GM23338 (cell line): ENCODE measurements around the gene GALNT5. TPM values are rescaled to one million over a fixed set of nuclear protein-coding genes. Genes with fewer than 3 reads are reported as not detected.

Experiments
- ATAC-seq: fragments of 200-7000 bp; cut with Tn5 transposase; 3 replicates; pipeline ENCODE4 v1.9.1; 2020
- DNase-seq: peaks from one replicate; pipeline ENCODE4 v3.0.0-alpha.2; 2015; ENCODE audit warnings: low spot score
- H2AFZ ChIP-seq: fragments of 200-600 bp; sonication (generic); 2 replicates; pipeline ENCODE4 v1.8.0; 2016; ENCODE audit warnings: antibody characterized with exemption, mild to moderate bottlenecking, moderate library complexity
- H3F3A ChIP-seq: fragments of 200-600 bp; sonication (generic); replicated peaks from 2 replicates; pipeline ENCODE4 v1.8.0; 2017; ENCODE audit warnings: antibody characterized with exemption, mixed run types, low read depth
- H3K27ac ChIP-seq: fragments of 200-600 bp; sonication (generic); 2 replicates; pipeline ENCODE4 v1.6.1; 2016; ENCODE audit warnings: low read depth
- H3K27me3 ChIP-seq: fragments of 200-600 bp; sonication (generic); 2 replicates; pipeline ENCODE4 v1.8.0; 2016; ENCODE audit warnings: mild to moderate bottlenecking, mixed run types, moderate library complexity; ENCODE audit not compliant: insufficient read depth
- H3K36me3 ChIP-seq: fragments of 200-600 bp; sonication (generic); 2 replicates; pipeline ENCODE4 v1.8.0; 2016; ENCODE audit warnings: mild to moderate bottlenecking; ENCODE audit not compliant: insufficient read depth
- H3K4me1 ChIP-seq: fragments of 200-600 bp; sonication (generic); 2 replicates; pipeline ENCODE4 v1.8.0; 2016; ENCODE audit warnings: mild to moderate bottlenecking, moderate library complexity; ENCODE audit not compliant: insufficient read depth
- H3K4me2 ChIP-seq: fragments of 200-600 bp; sonication (generic); 2 replicates; pipeline ENCODE4 v1.7.1; 2017; ENCODE audit warnings: mixed run types
- H3K4me3 ChIP-seq: fragments of 200-600 bp; sonication (generic); 2 replicates; pipeline ENCODE4 v1.6.1; 2016; ENCODE audit warnings: mixed run types
- H3K79me2 ChIP-seq: fragments of 200-600 bp; sonication (generic); replicated peaks from 2 replicates; pipeline ENCODE4 v1.8.0; 2017; ENCODE audit warnings: mild to moderate bottlenecking; ENCODE audit not compliant: insufficient read depth
- H3K9me2 ChIP-seq: fragments of 200-600 bp; sonication (generic); 2 replicates; pipeline ENCODE4 v1.8.0; 2017; ENCODE audit not compliant: insufficient read depth
- H4K20me1 ChIP-seq: fragments of 200-600 bp; sonication (generic); replicated peaks from 2 replicates; pipeline ENCODE4 v1.8.0; 2017; ENCODE audit warnings: mild to moderate bottlenecking; ENCODE audit not compliant: insufficient read depth
- H3K27ac Mint-ChIP-seq: 2 replicates; pipeline ENCODE4 v1.8.0; 2020; ENCODE audit warnings: inconsistent platforms, mild to moderate bottlenecking, moderate library complexity, mixed read lengths
- H3K27me3 Mint-ChIP-seq: 3 replicates; pipeline ENCODE4 v1.8.0; 2022; ENCODE audit warnings: low read depth, mild to moderate bottlenecking, moderate library complexity, mixed read lengths, inconsistent platforms; ENCODE audit not compliant: insufficient read depth, poor library complexity
- H3K36me3 Mint-ChIP-seq: 3 replicates; pipeline ENCODE4 v1.8.0; 2021; ENCODE audit warnings: low read depth, mild to moderate bottlenecking, inconsistent platforms, moderate library complexity, mixed read lengths
- H3K4me1 Mint-ChIP-seq: 3 replicates; pipeline ENCODE4 v1.8.0; 2020; ENCODE audit warnings: mild to moderate bottlenecking, inconsistent platforms, mixed read lengths
- H3K4me3 Mint-ChIP-seq: 3 replicates; pipeline ENCODE4 v1.8.0; 2021; ENCODE audit warnings: moderate library complexity, mild to moderate bottlenecking, inconsistent platforms, mixed read lengths
- H3K9me3 Mint-ChIP-seq: 3 replicates; pipeline ENCODE4 v1.8.0; 2020; ENCODE audit warnings: moderate library complexity, mild to moderate bottlenecking, inconsistent platforms, mixed read lengths
- CREB1 ChIP-seq: fragments of 250-450 bp; sonication (Bioruptor Pico); IDR thresholded peaks from 2 replicates; pipeline ENCODE4 v1.5.0; 2020; ENCODE audit warnings: low read depth, mild to moderate bottlenecking, moderate library complexity
- EZH2 ChIP-seq: fragments of 200-600 bp; sonication (generic); IDR thresholded peaks from one replicate; pipeline ENCODE4 v1.8.0; 2017; ENCODE audit warnings: antibody characterized with exemption, mild to moderate bottlenecking, low read depth; ENCODE audit not compliant: unreplicated experiment
- EZH2phosphoT487 ChIP-seq: fragments of 200-600 bp; sonication (generic); IDR thresholded peaks from one replicate; pipeline ENCODE4 v1.8.1; 2018; ENCODE audit warnings: antibody characterized with exemption; ENCODE audit not compliant: unreplicated experiment
- JUNB ChIP-seq: IDR thresholded peaks from one replicate; pipeline ENCODE4 v1.6.1; 2016; ENCODE audit warnings: antibody characterized with exemption; ENCODE audit not compliant: unreplicated experiment
- NANOG ChIP-seq: IDR thresholded peaks from 2 replicates; pipeline ENCODE4 v1.6.1; 2016; ENCODE audit warnings: antibody characterized with exemption, borderline replicate concordance
- POLR2AphosphoS5 ChIP-seq: IDR thresholded peaks from 2 replicates; pipeline ENCODE4 v1.6.1; 2016; ENCODE audit warnings: antibody characterized with exemption, low read depth
- STAT1 ChIP-seq: IDR thresholded peaks from one replicate; pipeline ENCODE4 v1.6.1; 2016; ENCODE audit warnings: antibody characterized with exemption; ENCODE audit not compliant: unreplicated experiment
- ZNF114 ChIP-seq: fragments of 250-450 bp; sonication (Bioruptor Pico); IDR thresholded peaks from 2 replicates; pipeline ENCODE4 v1.5.0; 2020; ENCODE audit warnings: mild to moderate bottlenecking, moderate library complexity
- ZNF331 ChIP-seq: fragments of 250-450 bp; sonication (Bioruptor Pico); IDR thresholded peaks from 2 replicates; pipeline ENCODE4 v1.5.0; 2020; ENCODE audit warnings: low read depth, mild to moderate bottlenecking, moderate library complexity
- polyA plus RNA-seq: library from polyadenylated mRNA; unstranded; fragments of >200 nt; fragmentation: Nextera tagmentation; extraction: Ambion mirVana; gene quantifications from 2 replicates; pipeline ENCODE4 v1.2.1, GENCODE V29; 2016
- total RNA-seq: library from RNA; depleted of rRNA; stranded (reverse); fragments of >200 nt; shearing (Covaris generic); gene quantifications from 2 replicates; pipeline ENCODE4 v1.2.3, GENCODE V29; 2014
- TF ChIP-seq, protein P1 (sequence below), 2 experiments: fragments of 200-600 bp in 1 of 2; sonication (generic) in 1 of 2; conservative IDR thresholded peaks; 2 replicates each; pipeline versions ENCODE4 v1.5.1 to v1.6.1; 2016 to 2017; ENCODE audit warnings: antibody characterized with exemption in 2 of 2, low read depth in 2 of 2, mild to moderate bottlenecking in 2 of 2, moderate library complexity in 1 of 2
- TF ChIP-seq, protein P2 (sequence below): IDR thresholded peaks from one replicate; pipeline ENCODE4 v1.6.1; 2018; ENCODE audit warnings: antibody characterized with exemption; ENCODE audit not compliant: unreplicated experiment
- TF ChIP-seq, protein P3 (sequence below): fragments of 250-450 bp; sonication (Bioruptor Pico); IDR thresholded peaks from 2 replicates; pipeline ENCODE4 v1.5.0; 2020; ENCODE audit warnings: mild to moderate bottlenecking, moderate library complexity
- TF ChIP-seq, protein P4 (sequence below): IDR thresholded peaks from 2 replicates; pipeline ENCODE4 v1.6.1; 2016; ENCODE audit warnings: antibody characterized with exemption

Gene GALNT5
- total and polyA plus RNA-seq, 2 experiments from 2014 or later = 0.05 to 0.14 TPM

DNA sequence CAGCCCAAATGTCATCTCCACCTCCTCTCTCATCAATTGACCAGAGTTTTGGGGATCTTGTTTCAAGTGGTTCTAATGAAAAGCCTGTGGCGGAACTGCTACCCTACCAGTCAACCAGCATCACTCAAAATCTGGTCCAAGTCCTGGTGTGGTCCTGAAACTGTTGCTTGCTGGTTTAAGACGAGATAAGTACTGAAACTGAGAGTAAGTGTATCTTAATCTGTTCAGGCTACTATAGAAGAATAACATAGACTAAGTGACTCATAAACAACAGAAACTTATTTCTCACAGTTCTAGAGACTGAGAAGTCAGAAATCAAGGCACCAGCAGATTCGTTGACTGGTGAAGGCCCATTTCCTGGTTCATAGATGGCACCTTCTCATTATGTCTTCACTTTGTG is 879 bp upstream of the GALNT5 start:
- no peak overlapping the region for H3K4me3 ChIP-seq
- TF ChIP-seq, protein P1, sequence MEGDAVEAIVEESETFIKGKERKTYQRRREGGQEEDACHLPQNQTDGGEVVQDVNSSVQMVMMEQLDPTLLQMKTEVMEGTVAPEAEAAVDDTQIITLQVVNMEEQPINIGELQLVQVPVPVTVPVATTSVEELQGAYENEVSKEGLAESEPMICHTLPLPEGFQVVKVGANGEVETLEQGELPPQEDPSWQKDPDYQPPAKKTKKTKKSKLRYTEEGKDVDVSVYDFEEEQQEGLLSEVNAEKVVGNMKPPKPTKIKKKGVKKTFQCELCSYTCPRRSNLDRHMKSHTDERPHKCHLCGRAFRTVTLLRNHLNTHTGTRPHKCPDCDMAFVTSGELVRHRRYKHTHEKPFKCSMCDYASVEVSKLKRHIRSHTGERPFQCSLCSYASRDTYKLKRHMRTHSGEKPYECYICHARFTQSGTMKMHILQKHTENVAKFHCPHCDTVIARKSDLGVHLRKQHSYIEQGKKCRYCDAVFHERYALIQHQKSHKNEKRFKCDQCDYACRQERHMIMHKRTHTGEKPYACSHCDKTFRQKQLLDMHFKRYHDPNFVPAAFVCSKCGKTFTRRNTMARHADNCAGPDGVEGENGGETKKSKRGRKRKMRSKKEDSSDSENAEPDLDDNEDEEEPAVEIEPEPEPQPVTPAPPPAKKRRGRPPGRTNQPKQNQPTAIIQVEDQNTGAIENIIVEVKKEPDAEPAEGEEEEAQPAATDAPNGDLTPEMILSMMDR (conservative IDR thresholded peaks at IDR 0.05; ENCODE audit: low read depth in 2 of 2) = no peak
- TF ChIP-seq NANOG = no peak
- TF ChIP-seq, protein P2, sequence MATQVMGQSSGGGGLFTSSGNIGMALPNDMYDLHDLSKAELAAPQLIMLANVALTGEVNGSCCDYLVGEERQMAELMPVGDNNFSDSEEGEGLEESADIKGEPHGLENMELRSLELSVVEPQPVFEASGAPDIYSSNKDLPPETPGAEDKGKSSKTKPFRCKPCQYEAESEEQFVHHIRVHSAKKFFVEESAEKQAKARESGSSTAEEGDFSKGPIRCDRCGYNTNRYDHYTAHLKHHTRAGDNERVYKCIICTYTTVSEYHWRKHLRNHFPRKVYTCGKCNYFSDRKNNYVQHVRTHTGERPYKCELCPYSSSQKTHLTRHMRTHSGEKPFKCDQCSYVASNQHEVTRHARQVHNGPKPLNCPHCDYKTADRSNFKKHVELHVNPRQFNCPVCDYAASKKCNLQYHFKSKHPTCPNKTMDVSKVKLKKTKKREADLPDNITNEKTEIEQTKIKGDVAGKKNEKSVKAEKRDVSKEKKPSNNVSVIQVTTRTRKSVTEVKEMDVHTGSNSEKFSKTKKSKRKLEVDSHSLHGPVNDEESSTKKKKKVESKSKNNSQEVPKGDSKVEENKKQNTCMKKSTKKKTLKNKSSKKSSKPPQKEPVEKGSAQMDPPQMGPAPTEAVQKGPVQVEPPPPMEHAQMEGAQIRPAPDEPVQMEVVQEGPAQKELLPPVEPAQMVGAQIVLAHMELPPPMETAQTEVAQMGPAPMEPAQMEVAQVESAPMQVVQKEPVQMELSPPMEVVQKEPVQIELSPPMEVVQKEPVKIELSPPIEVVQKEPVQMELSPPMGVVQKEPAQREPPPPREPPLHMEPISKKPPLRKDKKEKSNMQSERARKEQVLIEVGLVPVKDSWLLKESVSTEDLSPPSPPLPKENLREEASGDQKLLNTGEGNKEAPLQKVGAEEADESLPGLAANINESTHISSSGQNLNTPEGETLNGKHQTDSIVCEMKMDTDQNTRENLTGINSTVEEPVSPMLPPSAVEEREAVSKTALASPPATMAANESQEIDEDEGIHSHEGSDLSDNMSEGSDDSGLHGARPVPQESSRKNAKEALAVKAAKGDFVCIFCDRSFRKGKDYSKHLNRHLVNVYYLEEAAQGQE = no peak
- TF ChIP-seq ZNF114 (CRISPR knock-in tag) = no peak
- no peak for TF ChIP-seq EZH2
- TF ChIP-seq, protein P3, sequence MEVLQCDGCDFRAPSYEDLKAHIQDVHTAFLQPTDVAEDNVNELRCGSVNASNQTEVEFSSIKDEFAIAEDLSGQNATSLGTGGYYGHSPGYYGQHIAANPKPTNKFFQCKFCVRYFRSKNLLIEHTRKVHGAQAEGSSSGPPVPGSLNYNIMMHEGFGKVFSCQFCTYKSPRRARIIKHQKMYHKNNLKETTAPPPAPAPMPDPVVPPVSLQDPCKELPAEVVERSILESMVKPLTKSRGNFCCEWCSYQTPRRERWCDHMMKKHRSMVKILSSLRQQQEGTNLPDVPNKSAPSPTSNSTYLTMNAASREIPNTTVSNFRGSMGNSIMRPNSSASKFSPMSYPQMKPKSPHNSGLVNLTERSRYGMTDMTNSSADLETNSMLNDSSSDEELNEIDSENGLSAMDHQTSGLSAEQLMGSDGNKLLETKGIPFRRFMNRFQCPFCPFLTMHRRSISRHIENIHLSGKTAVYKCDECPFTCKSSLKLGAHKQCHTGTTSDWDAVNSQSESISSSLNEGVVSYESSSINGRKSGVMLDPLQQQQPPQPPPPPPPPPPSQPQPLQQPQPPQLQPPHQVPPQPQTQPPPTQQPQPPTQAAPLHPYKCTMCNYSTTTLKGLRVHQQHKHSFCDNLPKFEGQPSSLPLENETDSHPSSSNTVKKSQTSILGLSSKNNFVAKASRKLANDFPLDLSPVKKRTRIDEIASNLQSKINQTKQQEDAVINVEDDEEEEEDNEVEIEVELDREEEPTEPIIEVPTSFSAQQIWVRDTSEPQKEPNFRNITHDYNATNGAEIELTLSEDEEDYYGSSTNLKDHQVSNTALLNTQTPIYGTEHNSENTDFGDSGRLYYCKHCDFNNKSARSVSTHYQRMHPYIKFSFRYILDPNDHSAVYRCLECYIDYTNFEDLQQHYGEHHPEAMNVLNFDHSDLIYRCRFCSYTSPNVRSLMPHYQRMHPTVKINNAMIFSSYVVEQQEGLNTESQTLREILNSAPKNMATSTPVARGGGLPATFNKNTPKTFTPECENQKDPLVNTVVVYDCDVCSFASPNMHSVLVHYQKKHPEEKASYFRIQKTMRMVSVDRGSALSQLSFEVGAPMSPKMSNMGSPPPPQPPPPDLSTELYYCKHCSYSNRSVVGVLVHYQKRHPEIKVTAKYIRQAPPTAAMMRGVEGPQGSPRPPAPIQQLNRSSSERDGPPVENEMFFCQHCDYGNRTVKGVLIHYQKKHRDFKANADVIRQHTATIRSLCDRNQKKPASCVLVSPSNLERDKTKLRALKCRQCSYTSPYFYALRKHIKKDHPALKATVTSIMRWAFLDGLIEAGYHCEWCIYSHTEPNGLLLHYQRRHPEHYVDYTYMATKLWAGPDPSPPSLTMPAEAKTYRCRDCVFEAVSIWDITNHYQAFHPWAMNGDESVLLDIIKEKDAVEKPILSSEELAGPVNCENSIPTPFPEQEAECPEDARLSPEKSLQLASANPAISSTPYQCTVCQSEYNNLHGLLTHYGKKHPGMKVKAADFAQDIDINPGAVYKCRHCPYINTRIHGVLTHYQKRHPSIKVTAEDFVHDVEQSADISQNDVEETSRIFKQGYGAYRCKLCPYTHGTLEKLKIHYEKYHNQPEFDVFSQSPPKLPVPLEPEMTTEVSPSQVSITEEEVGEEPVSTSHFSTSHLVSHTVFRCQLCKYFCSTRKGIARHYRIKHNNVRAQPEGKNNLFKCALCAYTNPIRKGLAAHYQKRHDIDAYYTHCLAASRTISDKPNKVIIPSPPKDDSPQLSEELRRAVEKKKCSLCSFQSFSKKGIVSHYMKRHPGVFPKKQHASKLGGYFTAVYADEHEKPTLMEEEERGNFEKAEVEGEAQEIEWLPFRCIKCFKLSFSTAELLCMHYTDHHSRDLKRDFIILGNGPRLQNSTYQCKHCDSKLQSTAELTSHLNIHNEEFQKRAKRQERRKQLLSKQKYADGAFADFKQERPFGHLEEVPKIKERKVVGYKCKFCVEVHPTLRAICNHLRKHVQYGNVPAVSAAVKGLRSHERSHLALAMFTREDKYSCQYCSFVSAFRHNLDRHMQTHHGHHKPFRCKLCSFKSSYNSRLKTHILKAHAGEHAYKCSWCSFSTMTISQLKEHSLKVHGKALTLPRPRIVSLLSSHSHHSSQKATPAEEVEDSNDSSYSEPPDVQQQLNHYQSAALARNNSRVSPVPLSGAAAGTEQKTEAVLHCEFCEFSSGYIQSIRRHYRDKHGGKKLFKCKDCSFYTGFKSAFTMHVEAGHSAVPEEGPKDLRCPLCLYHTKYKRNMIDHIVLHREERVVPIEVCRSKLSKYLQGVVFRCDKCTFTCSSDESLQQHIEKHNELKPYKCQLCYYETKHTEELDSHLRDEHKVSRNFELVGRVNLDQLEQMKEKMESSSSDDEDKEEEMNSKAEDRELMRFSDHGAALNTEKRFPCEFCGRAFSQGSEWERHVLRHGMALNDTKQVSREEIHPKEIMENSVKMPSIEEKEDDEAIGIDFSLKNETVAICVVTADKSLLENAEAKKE = no peak
- TF ChIP-seq, protein P4, sequence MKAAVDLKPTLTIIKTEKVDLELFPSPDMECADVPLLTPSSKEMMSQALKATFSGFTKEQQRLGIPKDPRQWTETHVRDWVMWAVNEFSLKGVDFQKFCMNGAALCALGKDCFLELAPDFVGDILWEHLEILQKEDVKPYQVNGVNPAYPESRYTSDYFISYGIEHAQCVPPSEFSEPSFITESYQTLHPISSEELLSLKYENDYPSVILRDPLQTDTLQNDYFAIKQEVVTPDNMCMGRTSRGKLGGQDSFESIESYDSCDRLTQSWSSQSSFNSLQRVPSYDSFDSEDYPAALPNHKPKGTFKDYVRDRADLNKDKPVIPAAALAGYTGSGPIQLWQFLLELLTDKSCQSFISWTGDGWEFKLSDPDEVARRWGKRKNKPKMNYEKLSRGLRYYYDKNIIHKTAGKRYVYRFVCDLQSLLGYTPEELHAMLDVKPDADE = no peak
- TF ChIP-seq EZH2phosphoT487 = no peak
- TF ChIP-seq CREB1 (CRISPR knock-in tag) = no peak
- no peak for TF ChIP-seq STAT1
- TF ChIP-seq POLR2AphosphoS5 = no peak
- no peak for TF ChIP-seq ZNF331
- no peak for TF ChIP-seq JUNB
- H3F3A ChIP-seq = no peaks in the 10 kb centered on the region
- no peaks in the 10 kb centered on the region for H3K36me3 ChIP-seq
- H3K4me1 ChIP-seq = peaks cover 6% of the 10 kb centered on the region; the same call in 1 of the 2 replicates
- Mint-ChIP-seq H3K36me3 (no peaks in the 10 kb centered on the region), H3K4me1 (peaks cover 14% of the 10 kb centered on the region), H3K4me3 (no peak overlapping the region), H3K27me3 (peaks cover 2% of the 10 kb centered on the region), H3K9me3 (no peaks in the 10 kb centered on the region), H3K27ac (no peak overlapping the region)
- DNase-seq (no peak), ATAC-seq (no peak)
- H3K9me2 ChIP-seq = no peaks in the 10 kb centered on the region; the same call in 1 of the 2 replicates
- H2AFZ ChIP-seq = 0 out of 2 replicates have a peak overlapping the region, but pooled peaks have one; percentile 43
- H3K27me3 ChIP-seq = no peaks in the 10 kb centered on the region
- H3K79me2 ChIP-seq = no peaks in the 10 kb centered on the region
- no peak overlapping the region for H3K27ac ChIP-seq
- no peaks in the 10 kb centered on the region for H4K20me1 ChIP-seq
- no peak overlapping the region for H3K4me2 ChIP-seq
